ENCODE results near the gene FTSJ1.
"Not testable (repeated sequence)": the region's sequence is repeated elsewhere in the genome, so short reads cannot be mapped to it uniquely, and the experiment has no call there.

Gene FTSJ1

GRCh38 chrX:48493890-48494364 lies 17.9 kb downstream of the FTSJ1 start:
- DNase-seq (ENCODE audit: low read depth, low spot score): no peak

GRCh38 chrX:48496660-48497059 lies 20.7 kb downstream of the FTSJ1 start:
- DNase-seq (ENCODE audit: low read depth, low spot score): no peak

GRCh38 chrX:48497871-48498270 lies 21.9 kb downstream of the FTSJ1 start:
- DNase-seq (ENCODE audit: low read depth, low spot score): no peak

- no peak for DNase-seq (ENCODE audit: low read depth, low spot score)
These were observed 22.4 kb downstream of the FTSJ1 start for GRCh38 chrX:48498374-48498809.

- DNase-seq (ENCODE audit: low read depth, low spot score): no peak
These were observed 28.3 kb downstream of the FTSJ1 start for GRCh38 chrX:48504261-48504660.

- no peak for DNase-seq (ENCODE audit: low read depth, low spot score)
These were observed 29.5 kb downstream of the FTSJ1 start for GRCh38 chrX:48505481-48505880.

GRCh38 chrX:48507246-48507645 lies 31.2 kb downstream of the FTSJ1 start:
- DNase-seq (ENCODE audit: low read depth, low spot score): no peak

- no peak for DNase-seq (ENCODE audit: low read depth, low spot score)
These were observed 32.6 kb downstream of the FTSJ1 start, which contains the start of gene PORCN for GRCh38 chrX:48508400-48509244. Gene PORCN, plus strand, starts transcription at chrX:48508992. Its CDS starts 829 bp downstream, at chrX:48509821.

- DNase-seq (ENCODE audit: low read depth, low spot score): no peak
These were observed 33.2 kb downstream of the FTSJ1 start for GRCh38 chrX:48509245-48509590.

- DNase-seq (ENCODE audit: low read depth, low spot score): no peak
These were observed 33.6 kb downstream of the FTSJ1 start for GRCh38 chrX:48509619-48510018.

- no peak for DNase-seq (ENCODE audit: low read depth, low spot score)
These were observed 35.6 kb downstream of the FTSJ1 start for GRCh38 chrX:48511560-48511959.

GRCh38 chrX:48512371-48512935 lies 36.5 kb downstream of the FTSJ1 start:
- no peak for DNase-seq (ENCODE audit: low read depth, low spot score)

GRCh38 chrX:48513670-48514069 lies 37.7 kb downstream of the FTSJ1 start:
- DNase-seq (ENCODE audit: low read depth, low spot score): no peak

- DNase-seq (ENCODE audit: low read depth, low spot score): no peak
These were observed 38.3 kb downstream of the FTSJ1 start for GRCh38 chrX:48514126-48514806.

- no peak for DNase-seq (ENCODE audit: low read depth, low spot score)
These were observed 39.0 kb downstream of the FTSJ1 start for GRCh38 chrX:48514868-48515460.

GRCh38 chrX:48515842-48516241 lies 39.8 kb downstream of the FTSJ1 start:
- DNase-seq (ENCODE audit: low read depth, low spot score): no peak

GRCh38 chrX:48516285-48516684 lies 40.3 kb downstream of the FTSJ1 start:
- no peak for DNase-seq (ENCODE audit: low read depth, low spot score)

- DNase-seq (ENCODE audit: low read depth, low spot score): no peak
These were observed 41.0 kb downstream of the FTSJ1 start for GRCh38 chrX:48516987-48517386.

GRCh38 chrX:48519481-48519880 lies 43.5 kb downstream of the FTSJ1 start:
- not testable (repeated sequence) for DNase-seq (ENCODE audit: low read depth, low spot score)

GRCh38 chrX:48520455-48520854 lies 44.5 kb downstream of the FTSJ1 start:
- no peak for DNase-seq (ENCODE audit: low read depth, low spot score)

GRCh38 chrX:48520976-48521352 lies 45.0 kb downstream of the FTSJ1 start:
- DNase-seq (ENCODE audit: low read depth, low spot score): no peak

Measured in iPS DF 19.7 (cell line).